Measurements from ENCODE around the gene JAZF1. TPM values are rescaled to one million over a fixed set of nuclear protein-coding genes. Genes with fewer than 3 reads are reported as not detected.

Gene JAZF1
- total and polyA plus RNA-seq, 3 experiments from 2014 or later: 3.2 to 5.1 (median 4.9) TPM

DNA sequence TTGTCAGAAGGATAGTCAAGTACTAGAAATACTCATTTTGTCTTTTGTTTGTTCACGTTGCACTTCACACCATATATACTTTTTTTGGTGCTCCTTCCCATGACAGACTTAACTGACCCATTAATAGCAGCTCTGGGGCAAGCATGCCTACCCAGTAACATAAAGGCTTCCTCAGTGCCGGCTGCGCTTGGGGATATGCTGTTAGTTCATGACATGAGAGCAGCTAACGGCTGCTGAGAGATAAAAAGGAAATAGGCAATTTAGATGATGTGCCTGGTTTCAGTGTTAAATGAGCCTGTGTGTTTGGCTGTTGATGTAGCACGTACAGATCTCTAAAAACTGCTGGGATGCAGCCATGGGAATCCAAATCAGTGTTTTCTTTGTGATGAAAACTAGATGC, 354.2 kb downstream of the JAZF1 start:
- H3K27me3 ChIP-seq (ENCODE audit: insufficient read depth, low read length, poor library complexity, severe bottlenecking): no peaks in the 10 kb centered on the region
- no peaks in the 10 kb centered on the region for H3K4me1 ChIP-seq (ENCODE audit: insufficient read depth, low read length)
- no peak overlapping the region for H3K4me3 ChIP-seq (ENCODE audit: low read length)
- no peaks in the 10 kb centered on the region for H3K9me3 Mint-ChIP-seq
- peaks cover 0 to 82% (median 17%) of the 10 kb centered on the region in 3 donors for H3K36me3 Mint-ChIP-seq
- no peaks in the 10 kb centered on the region for H3K27me3 Mint-ChIP-seq
- ChIA-PET CTCF (interaction anchor here (0.6 kb wide), 1 partner anchor 94 kb away, joined by 3 read pairs; no protein-coding TSS in a partner anchor), POLR2A (no interaction called here)
- no peak overlapping the region for H3K27ac ChIP-seq (ENCODE audit: low read depth, low read length)
- no peak overlapping the region for H3K4me3 Mint-ChIP-seq
- peaks cover 3% of the 10 kb centered on the region for H3K36me3 ChIP-seq (ENCODE audit: insufficient read depth, low read length)
- H3K9me3 ChIP-seq (ENCODE audit: low read length): no peaks in the 10 kb centered on the region
- no peak for DNase-seq
- peak overlapping the region in 1 of 8 donors; percentile 19 for H3K27ac Mint-ChIP-seq
- no peaks in the 10 kb centered on the region for H3K4me1 Mint-ChIP-seq

DNA sequence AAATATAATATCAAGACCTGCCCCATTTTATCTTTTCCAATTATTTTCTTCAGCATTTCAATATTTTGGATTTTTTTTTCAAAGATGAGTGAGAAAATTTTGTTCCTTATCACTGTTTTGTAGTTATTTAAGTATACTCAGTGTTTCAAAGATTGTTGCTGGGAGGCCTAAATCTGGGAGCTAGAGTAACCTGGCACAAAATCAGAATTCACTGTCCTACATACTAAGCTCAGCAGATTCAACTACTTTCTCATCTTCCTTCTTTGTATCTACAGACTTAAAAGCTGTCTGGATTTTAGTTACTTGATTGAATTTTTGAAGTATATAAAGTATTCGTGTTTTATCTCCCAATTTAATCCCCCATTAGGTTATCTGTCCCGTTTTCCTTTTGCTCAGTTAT, 354.7 kb downstream of the JAZF1 start:
- CTCF ChIA-PET: no interaction called here
- Histone ChIP-seq H3K4me3 (ENCODE audit: low read length) (no peak overlapping the region), H3K27me3 (ENCODE audit: insufficient read depth, low read length, poor library complexity, severe bottlenecking) (no peaks in the 10 kb centered on the region), H3K9me3 (ENCODE audit: low read length) (no peaks in the 10 kb centered on the region), H3K36me3 (ENCODE audit: insufficient read depth, low read length) (peaks cover 3% of the 10 kb centered on the region), H3K4me1 (ENCODE audit: insufficient read depth, low read length) (no peaks in the 10 kb centered on the region), H3K27ac (ENCODE audit: low read depth, low read length) (no peak overlapping the region)
- Mint-ChIP-seq H3K4me3 (no peak overlapping the region), H3K9me3 (no peaks in the 10 kb centered on the region), H3K4me1 (no peaks in the 10 kb centered on the region), H3K27me3 (no peaks in the 10 kb centered on the region), H3K36me3 (peaks cover 0 to 81% (median 17%) of the 10 kb centered on the region in 3 donors), H3K27ac (peak overlapping the region in 1 of 8 donors; percentile 19)
- POLR2A ChIA-PET: no interaction called here
- DNase-seq: no peak

DNA sequence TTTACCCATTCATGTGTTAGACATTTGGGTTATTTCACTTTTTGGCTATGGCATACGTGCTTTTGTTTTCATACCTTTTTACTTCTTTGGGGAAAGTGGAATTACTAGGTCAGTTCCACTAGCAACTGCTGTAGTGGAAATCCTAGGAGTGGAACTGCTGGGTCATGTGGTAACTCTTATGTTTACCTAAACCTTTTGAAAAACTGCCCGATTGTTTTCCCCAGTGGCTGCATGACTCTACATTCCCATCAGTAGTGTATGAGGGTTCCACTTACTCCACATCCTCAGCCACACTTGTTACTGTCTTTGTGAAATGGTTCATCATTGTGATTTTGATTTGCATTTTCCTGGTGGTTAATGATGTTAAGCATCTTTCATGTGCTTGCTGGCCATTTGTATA, 358.4 kb downstream of the JAZF1 start:
- POLR2A ChIA-PET: no interaction called here
- H3K4me3 Mint-ChIP-seq: no peak overlapping the region
- no peaks in the 10 kb centered on the region for H3K9me3 Mint-ChIP-seq

DNA sequence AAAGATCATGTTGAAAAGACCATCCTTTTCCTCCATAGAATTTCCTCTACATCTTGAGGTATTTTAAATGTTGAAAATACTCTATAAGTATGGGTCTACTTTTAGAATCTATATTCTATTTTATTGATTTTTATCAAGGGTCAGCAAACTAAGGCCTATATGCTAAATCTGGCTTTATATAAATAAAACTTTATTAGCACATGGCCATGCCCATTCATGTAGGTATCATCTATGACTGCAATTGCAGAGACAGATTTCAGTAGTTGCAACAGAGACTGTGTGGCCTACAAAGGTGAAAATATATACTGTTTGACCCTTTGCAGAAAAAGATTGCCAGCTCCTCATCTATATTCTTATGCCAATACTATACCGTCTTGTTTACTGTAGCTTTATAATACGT, 367.9 kb downstream of the JAZF1 start:
- H3K4me3 ChIP-seq (ENCODE audit: low read length): no peak overlapping the region
- H3K4me1 ChIP-seq (ENCODE audit: insufficient read depth, low read length): no peaks in the 10 kb centered on the region
- peaks cover 0 to 74% (median 14%) of the 10 kb centered on the region in 3 donors for H3K36me3 Mint-ChIP-seq
- H3K27me3 ChIP-seq (ENCODE audit: insufficient read depth, low read length, poor library complexity, severe bottlenecking): no peaks in the 10 kb centered on the region
- ChIA-PET POLR2A (interaction anchor here (0.7 kb wide), 1 partner anchor 13 kb away, joined by 8 read pairs; no protein-coding TSS in a partner anchor), CTCF (interaction anchor here (0.7 kb wide), 1 partner anchor 26 kb away, joined by 3 read pairs; no protein-coding TSS in a partner anchor)
- H3K9me3 ChIP-seq (ENCODE audit: low read length): no peaks in the 10 kb centered on the region
- peaks cover 20 to 34% (median 21%) of the 10 kb centered on the region in 3 donors for H3K4me1 Mint-ChIP-seq
- no peaks in the 10 kb centered on the region for H3K27me3 Mint-ChIP-seq
- H3K27ac ChIP-seq (ENCODE audit: low read depth, low read length): no peak overlapping the region
- peaks cover 4% of the 10 kb centered on the region for H3K36me3 ChIP-seq (ENCODE audit: insufficient read depth, low read length)
- H3K4me3 Mint-ChIP-seq: no peak overlapping the region
- DNase-seq: no peak
- H3K27ac Mint-ChIP-seq: peak overlapping the region in 2 of 8 donors; percentile 69 to 72
- H3K9me3 Mint-ChIP-seq: no peaks in the 10 kb centered on the region

More for the DNA sequence above, 358.4 kb downstream of the JAZF1 start:
- H3K36me3 Mint-ChIP-seq: peaks cover 8 to 83% (median 12%) of the 10 kb centered on the region in 3 donors
- H3K27ac ChIP-seq (ENCODE audit: low read depth, low read length): no peak overlapping the region
- H3K27me3 Mint-ChIP-seq: no peaks in the 10 kb centered on the region
- no peaks in the 10 kb centered on the region for H3K4me1 Mint-ChIP-seq
- no peaks in the 10 kb centered on the region for H3K27me3 ChIP-seq (ENCODE audit: insufficient read depth, low read length, poor library complexity, severe bottlenecking)
- CTCF ChIA-PET: no interaction called here
- no peak for DNase-seq
- peaks cover 9% of the 10 kb centered on the region for H3K36me3 ChIP-seq (ENCODE audit: insufficient read depth, low read length)
- H3K9me3 ChIP-seq (ENCODE audit: low read length): no peaks in the 10 kb centered on the region
- H3K4me3 ChIP-seq (ENCODE audit: low read length): no peak overlapping the region
- H3K4me1 ChIP-seq (ENCODE audit: insufficient read depth, low read length): no peaks in the 10 kb centered on the region
- peak overlapping the region in 1 of 8 donors; percentile 8 for H3K27ac Mint-ChIP-seq

DNA sequence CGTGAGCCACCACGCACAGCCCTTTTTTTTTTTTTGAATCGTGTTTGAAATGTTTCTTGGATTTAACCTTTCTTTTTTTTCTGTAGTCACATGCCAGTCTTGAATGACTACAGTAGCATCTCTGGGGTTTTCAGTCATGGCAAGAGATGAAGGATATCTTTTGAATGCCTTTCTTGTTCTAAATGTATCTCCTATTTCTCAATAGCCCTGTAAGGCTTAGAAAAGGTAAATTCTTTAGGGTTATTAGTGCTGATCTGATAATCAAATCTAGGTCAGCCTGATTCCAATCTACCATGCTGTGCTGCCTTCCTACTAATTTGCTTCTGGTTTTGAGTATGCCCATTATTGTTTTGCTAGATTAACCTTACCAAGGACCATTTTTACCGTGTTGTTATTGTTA, 370.4 kb downstream of the JAZF1 start:
- no peak for DNase-seq
- H3K4me3 Mint-ChIP-seq: no peak overlapping the region
- H3K9me3 Mint-ChIP-seq: no peaks in the 10 kb centered on the region
- no peaks in the 10 kb centered on the region for H3K27me3 Mint-ChIP-seq
- H3K4me1 Mint-ChIP-seq: peaks cover 20 to 35% (median 29%) of the 10 kb centered on the region in 3 donors
- peaks cover 0 to 65% (median 11%) of the 10 kb centered on the region in 3 donors for H3K36me3 Mint-ChIP-seq
- no peak overlapping the region for H3K27ac ChIP-seq (ENCODE audit: low read depth, low read length)
- H3K27ac Mint-ChIP-seq: peak overlapping the region in 1 of 8 donors; percentile 62
- no peak overlapping the region for H3K4me3 ChIP-seq (ENCODE audit: low read length)
- H3K9me3 ChIP-seq (ENCODE audit: low read length): no peaks in the 10 kb centered on the region
- no peaks in the 10 kb centered on the region for H3K36me3 ChIP-seq (ENCODE audit: insufficient read depth, low read length)
- ChIA-PET POLR2A (no interaction called here), CTCF (no interaction called here)
- no peaks in the 10 kb centered on the region for H3K27me3 ChIP-seq (ENCODE audit: insufficient read depth, low read length, poor library complexity, severe bottlenecking)
- H3K4me1 ChIP-seq (ENCODE audit: insufficient read depth, low read length): no peaks in the 10 kb centered on the region

DNA sequence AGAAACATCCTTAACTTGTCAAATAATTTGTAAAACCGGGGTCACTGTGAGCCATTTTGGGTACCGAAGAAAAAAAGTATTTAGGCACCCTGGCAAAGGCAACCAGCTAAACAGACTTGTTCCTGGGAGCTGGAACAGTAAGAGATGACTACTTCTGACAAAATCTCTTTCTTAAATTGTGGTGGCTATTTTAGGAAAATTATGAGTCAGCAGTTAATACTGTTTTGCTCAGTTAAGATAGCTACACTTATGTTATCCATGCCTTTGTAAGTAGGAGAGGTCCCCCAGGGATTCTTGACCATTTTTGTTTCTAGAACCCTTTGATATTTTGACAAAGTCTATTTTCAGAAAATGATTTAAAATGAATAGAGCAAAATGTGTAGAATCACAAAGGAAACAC, 372.0 kb downstream of the JAZF1 start:
- no peaks in the 10 kb centered on the region for H3K9me3 Mint-ChIP-seq
- Histone ChIP-seq H3K27ac (ENCODE audit: low read depth, low read length) (no peak overlapping the region), H3K27me3 (ENCODE audit: insufficient read depth, low read length, poor library complexity, severe bottlenecking) (no peaks in the 10 kb centered on the region), H3K9me3 (ENCODE audit: low read length) (no peaks in the 10 kb centered on the region), H3K36me3 (ENCODE audit: insufficient read depth, low read length) (no peaks in the 10 kb centered on the region), H3K4me1 (ENCODE audit: insufficient read depth, low read length) (no peaks in the 10 kb centered on the region), H3K4me3 (ENCODE audit: low read length) (no peak overlapping the region)
- no peak overlapping the region for H3K4me3 Mint-ChIP-seq
- H3K27ac Mint-ChIP-seq: no peak overlapping the region
- H3K27me3 Mint-ChIP-seq: no peaks in the 10 kb centered on the region
- DNase-seq: no peak
- ChIA-PET POLR2A (no interaction called here), CTCF (no interaction called here)
- peaks cover 22 to 38% (median 35%) of the 10 kb centered on the region in 3 donors for H3K4me1 Mint-ChIP-seq
- H3K36me3 Mint-ChIP-seq: peaks cover 0 to 65% (median 3%) of the 10 kb centered on the region in 3 donors

DNA sequence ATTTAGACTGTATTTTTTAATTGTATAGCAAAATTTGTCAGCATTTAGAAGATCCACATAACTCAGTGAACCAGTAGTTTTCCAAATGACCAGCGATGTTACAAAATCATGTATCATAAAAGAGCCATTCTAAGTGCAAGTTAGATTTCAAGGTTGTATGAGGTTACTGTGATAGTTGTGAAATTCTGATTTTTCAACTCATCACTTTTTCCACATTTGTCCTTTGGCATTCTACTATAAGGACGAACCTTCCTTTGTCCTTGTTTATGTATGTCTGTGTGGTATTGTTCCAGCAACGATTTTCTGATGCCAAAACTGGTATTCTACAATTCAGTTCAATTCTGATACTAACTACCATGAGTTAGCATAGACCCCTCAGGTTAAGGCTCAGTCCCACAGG, 376.5 kb downstream of the JAZF1 start:
- peak overlapping the region in 1 of 8 donors; percentile 13 for H3K27ac Mint-ChIP-seq
- no peaks in the 10 kb centered on the region for H3K9me3 Mint-ChIP-seq
- peaks cover 14 to 32% (median 17%) of the 10 kb centered on the region in 3 donors for H3K4me1 Mint-ChIP-seq
- CTCF ChIA-PET: no interaction called here
- H3K36me3 Mint-ChIP-seq: peaks cover 0 to 64% (median 12%) of the 10 kb centered on the region in 3 donors
- Histone ChIP-seq H3K36me3 (ENCODE audit: insufficient read depth, low read length) (peaks cover 9% of the 10 kb centered on the region), H3K4me1 (ENCODE audit: insufficient read depth, low read length) (no peaks in the 10 kb centered on the region), H3K9me3 (ENCODE audit: low read length) (no peaks in the 10 kb centered on the region), H3K27ac (ENCODE audit: low read depth, low read length) (no peak overlapping the region), H3K4me3 (ENCODE audit: low read length) (no peak overlapping the region), H3K27me3 (ENCODE audit: insufficient read depth, low read length, poor library complexity, severe bottlenecking) (no peaks in the 10 kb centered on the region)
- no peak overlapping the region for H3K4me3 Mint-ChIP-seq
- POLR2A ChIA-PET: no interaction called here
- DNase-seq: no peak
- H3K27me3 Mint-ChIP-seq: no peaks in the 10 kb centered on the region

DNA sequence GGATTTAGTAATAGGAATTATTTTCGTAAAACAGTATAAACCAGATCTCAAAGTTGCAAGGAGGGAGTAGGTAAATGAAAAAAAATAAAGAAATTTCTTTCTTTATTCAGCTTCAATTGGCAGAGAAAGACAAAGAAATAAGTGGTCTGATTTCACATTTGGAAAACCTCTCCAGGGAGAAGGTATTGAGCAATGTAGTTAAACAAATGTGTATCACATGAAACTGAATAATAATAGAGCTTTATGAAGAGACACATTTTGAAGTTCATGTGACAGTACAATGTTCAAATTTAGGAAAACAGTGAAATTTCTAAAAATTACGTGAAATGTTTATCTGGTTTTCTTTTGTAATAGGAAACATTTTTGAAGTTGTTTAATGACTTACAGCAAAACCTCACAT, 377.6 kb downstream of the JAZF1 start:
- Mint-ChIP-seq H3K27me3 (no peaks in the 10 kb centered on the region), H3K9me3 (no peaks in the 10 kb centered on the region), H3K4me3 (no peak overlapping the region), H3K4me1 (peaks cover 8 to 28% (median 15%) of the 10 kb centered on the region in 3 donors), H3K27ac (no peak overlapping the region), H3K36me3 (peaks cover 0 to 64% (median 15%) of the 10 kb centered on the region in 3 donors)
- Histone ChIP-seq H3K4me3 (ENCODE audit: low read length) (no peak overlapping the region), H3K36me3 (ENCODE audit: insufficient read depth, low read length) (peaks cover 9% of the 10 kb centered on the region), H3K9me3 (ENCODE audit: low read length) (no peaks in the 10 kb centered on the region), H3K27me3 (ENCODE audit: insufficient read depth, low read length, poor library complexity, severe bottlenecking) (no peaks in the 10 kb centered on the region), H3K4me1 (ENCODE audit: insufficient read depth, low read length) (no peaks in the 10 kb centered on the region), H3K27ac (ENCODE audit: low read depth, low read length) (no peak overlapping the region)
- ChIA-PET POLR2A (no interaction called here), CTCF (no interaction called here)
- DNase-seq: no peak
